OCI-LY7 (cell line): Measurements from ENCODE around the gene KIF6.

Source experiments
- EZH2phosphoT487 ChIP-seq: fragments of 200-600 bp; sonication (generic); IDR thresholded peaks from 2 replicates; pipeline ENCODE4 v1.6.1; 2018; ENCODE audit warnings: low read depth, borderline replicate concordance, mild to moderate bottlenecking, mixed run types, antibody characterized with exemption, low read length, moderate library complexity, mixed read lengths
- TF ChIP-seq, protein P1 (sequence below): fragments of 200-600 bp; sonication (generic); conservative IDR thresholded peaks from 2 replicates; pipeline ENCODE4 v1.5.1; 2014; ENCODE audit warnings: mild to moderate bottlenecking, antibody characterized with exemption, low read length, moderate library complexity, mixed read lengths

DNA sequence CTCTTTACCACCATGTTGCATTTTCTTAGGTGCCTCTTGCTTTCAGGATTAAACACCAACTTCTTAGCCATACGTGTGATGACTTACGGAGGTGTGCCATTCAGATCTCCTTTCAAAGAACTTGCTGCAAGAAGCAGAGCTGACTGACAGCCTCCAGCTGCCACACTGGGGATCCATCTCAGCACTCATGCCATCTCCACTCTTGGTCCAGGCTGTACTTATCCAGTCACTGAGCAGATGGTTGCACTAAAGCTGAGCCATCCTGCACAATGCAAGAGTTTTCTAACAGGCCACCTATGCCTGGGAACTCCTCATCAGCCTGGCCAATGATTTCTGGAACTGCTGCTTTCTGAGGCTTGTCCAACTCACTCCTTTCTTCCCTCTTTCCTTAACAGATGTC lies 31.4 kb upstream of the KIF6 start:
- TF ChIP-seq, protein P1, sequence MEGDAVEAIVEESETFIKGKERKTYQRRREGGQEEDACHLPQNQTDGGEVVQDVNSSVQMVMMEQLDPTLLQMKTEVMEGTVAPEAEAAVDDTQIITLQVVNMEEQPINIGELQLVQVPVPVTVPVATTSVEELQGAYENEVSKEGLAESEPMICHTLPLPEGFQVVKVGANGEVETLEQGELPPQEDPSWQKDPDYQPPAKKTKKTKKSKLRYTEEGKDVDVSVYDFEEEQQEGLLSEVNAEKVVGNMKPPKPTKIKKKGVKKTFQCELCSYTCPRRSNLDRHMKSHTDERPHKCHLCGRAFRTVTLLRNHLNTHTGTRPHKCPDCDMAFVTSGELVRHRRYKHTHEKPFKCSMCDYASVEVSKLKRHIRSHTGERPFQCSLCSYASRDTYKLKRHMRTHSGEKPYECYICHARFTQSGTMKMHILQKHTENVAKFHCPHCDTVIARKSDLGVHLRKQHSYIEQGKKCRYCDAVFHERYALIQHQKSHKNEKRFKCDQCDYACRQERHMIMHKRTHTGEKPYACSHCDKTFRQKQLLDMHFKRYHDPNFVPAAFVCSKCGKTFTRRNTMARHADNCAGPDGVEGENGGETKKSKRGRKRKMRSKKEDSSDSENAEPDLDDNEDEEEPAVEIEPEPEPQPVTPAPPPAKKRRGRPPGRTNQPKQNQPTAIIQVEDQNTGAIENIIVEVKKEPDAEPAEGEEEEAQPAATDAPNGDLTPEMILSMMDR, result no peak
- TF ChIP-seq EZH2phosphoT487, result no peak
